Testis (tissue), 5 donors: ENCODE measurements around the gene OLFML1. TPM values are rescaled to one million over a fixed set of nuclear protein-coding genes. Genes with fewer than 3 reads are reported as not detected.

Experiments used
- DNase-seq: peaks from one replicate; pipeline ENCODE4 v3.0.0-alpha.2; 2019
- H3K27ac ChIP-seq, 2 donors: fragments of 200-600 bp; sonication (generic); one replicate each; pipeline ENCODE4 v1.5.1; 2019
- H3K27me3 ChIP-seq: fragments of 200-600 bp; sonication (generic); one replicate; pipeline ENCODE4 v1.5.1; 2019
- H3K36me3 ChIP-seq: fragments of 200-600 bp; sonication (generic); one replicate; pipeline ENCODE4 v1.5.1; 2017; ENCODE audit warnings: low read depth; ENCODE audit errors: missing control alignments
- H3K4me1 ChIP-seq: fragments of 200-600 bp; sonication (generic); one replicate; pipeline ENCODE4 v1.5.1; 2019
- H3K4me3 ChIP-seq, 2 donors: fragments of 200-600 bp; sonication (generic); one replicate each; pipeline ENCODE4 v1.5.1; 2017 to 2019
- H3K9me3 ChIP-seq: fragments of 200-600 bp; sonication (generic); one replicate; pipeline ENCODE4 v1.5.1; 2017
- CTCF ChIP-seq, 3 experiments: fragments of 450-650 bp in 2 of 3; fragments of 200-600 bp in 1 of 3; sonication (generic) in 1 of 3; IDR thresholded peaks; one replicate each; pipeline ENCODE4 v1.5.1; 2016 to 2019; ENCODE audit warnings: antibody characterized with exemption in 3 of 3, mild to moderate bottlenecking in 2 of 3, moderate library complexity in 1 of 3
- POLR2A ChIP-seq: fragments of 450-650 bp; IDR thresholded peaks from one replicate; pipeline ENCODE4 v1.6.1; 2017; ENCODE audit warnings: antibody characterized with exemption, mild to moderate bottlenecking, moderate library complexity
- WGBS, 2 donors: methylation state at CpG; one replicate each; pipeline ENCODE4 v1.1.5; 2018; 5-methylcytosine and 5-hydroxymethylcytosine counted together
- intact Hi-C: fragments of 100-400 bp; cut with DNase I; formaldehyde crosslinking; loops from one replicate; pipeline ENCODE4 v1.15.1; 2023; ENCODE audit warnings: low total_unique reads
- long read RNA-seq, 2 donors: transcript quantifications; one replicate each; lab custom pipeline, GENCODE V29; 2026
- polyA plus RNA-seq: library from polyadenylated mRNA; stranded (reverse); fragments of 350-450 nt; fragmentation: Illumina TruSeq; extraction: RNeasy Lipid Tissue Mini Kit (QIAGEN cat#74804); gene quantifications from one replicate; pipeline ENCODE4 v1.2.3, GENCODE V29; 2014; ENCODE audit warnings: low read depth, low replicate concordance; ENCODE audit not compliant: insufficient read depth
- total RNA-seq, 2 donors: library from RNA; depleted of rRNA; stranded (reverse); fragments of >200 nt; gene quantifications; one replicate each; pipeline ENCODE4 v1.2.3, GENCODE V29; 2016

OLFML1 gene
- 1 to 10 TPM; 2.9 to 3.0 TPM for total RNA-seq
- polyA plus RNA-seq, result 15.3 TPM
- long read RNA-seq, donor 1, transcript OLFML1-201 (3 exons, 2,792 nt), result major isoform, 10 of 37 reads
- long read RNA-seq, donor 1, partial matches to known transcripts, result 20 of 37 reads
- long read RNA-seq, donor 1, other reads (novel, unspliced or antisense), result 0 of 37 reads
- long read RNA-seq, donor 2, transcript OLFML1-201 (3 exons, 2,792 nt), result major isoform, 6 of 10 reads
- long read RNA-seq, donor 2, partial matches to known transcripts, result 0 of 10 reads
- long read RNA-seq, donor 2, other reads (novel, unspliced or antisense), result 0 of 10 reads

GRCh38 chr11:7485186-7486097 lies at the start of gene OLFML1:
TSS of gene OLFML1 (plus strand) at chr11:7485506. CDS start at chr11:7485876, 370 bp downstream.
- peak; percentile 23 for DNase-seq
- TF ChIP-seq CTCF (IDR thresholded peaks at IDR 0.05), result no peak
- TF ChIP-seq POLR2A, result no peak
- H3K27ac ChIP-seq, result peak within 1 kb of the TSS in 1 of 2 donors; percentile 3
- intact Hi-C loops, result no loop called here
- H3K4me1 ChIP-seq, result peaks cover 3% of the 10 kb centered on the region
- H3K4me3 ChIP-seq, result peak within 1 kb of the TSS; percentile 27 to 49
- H3K27me3 ChIP-seq, result no peaks in the 10 kb centered on the region
- WGBS, 2 donors, result 50 to 54% methylated on average over 15 of the region's 15 CpGs
- H3K9me3 ChIP-seq, result no peaks in the 10 kb centered on the region
- no peaks in the 10 kb centered on the region for H3K36me3 ChIP-seq

GRCh38 chr11:7436146-7436545 lies 49.2 kb upstream of the OLFML1 start:
- H3K27ac ChIP-seq, result no peak overlapping the region
- TF ChIP-seq POLR2A (no peak), CTCF (IDR thresholded peaks at IDR 0.05) (no peak)
- H3K27me3 ChIP-seq, result no peaks in the 10 kb centered on the region
- H3K9me3 ChIP-seq, result no peaks in the 10 kb centered on the region
- no peaks in the 10 kb centered on the region for H3K36me3 ChIP-seq
- 86 to 90% methylated on average over 1 of the region's 1 CpG for WGBS, 2 donors
- intact Hi-C loops, result no loop called here
- H3K4me3 ChIP-seq, result no peak overlapping the region
- peaks cover 6% of the 10 kb centered on the region for H3K4me1 ChIP-seq
- no peak for DNase-seq

- no peak for TF ChIP-seq POLR2A
- no peaks in the 10 kb centered on the region for H3K9me3 ChIP-seq
- WGBS, 2 donors, result 47 to 59% methylated on average over 5 of the region's 5 CpGs
- intact Hi-C loops, result no loop called here
- peaks cover 6% of the 10 kb centered on the region for H3K4me1 ChIP-seq
- DNase-seq, result no peak
- H3K27me3 ChIP-seq, result no peaks in the 10 kb centered on the region
- H3K36me3 ChIP-seq, result no peaks in the 10 kb centered on the region
- no peak overlapping the region for H3K4me3 ChIP-seq
- H3K27ac ChIP-seq, result no peak overlapping the region
Observed at GRCh38 chr11:7436657-7437056, 48.6 kb upstream of the OLFML1 start.

- no peak for TF ChIP-seq CTCF (IDR thresholded peaks at IDR 0.05)
- no peak for TF ChIP-seq POLR2A
- intact Hi-C loops, result no loop called here
Observed at GRCh38 chr11:7437696-7438095, 47.6 kb upstream of the OLFML1 start.

GRCh38 chr11:7439746-7440320 lies 45.5 kb upstream of the OLFML1 start:
- intact Hi-C loops, result no loop called here
- 91 to 100% methylated on average over 3 of the region's 3 CpGs for WGBS, 2 donors
- TF ChIP-seq CTCF (IDR thresholded peaks at IDR 0.05) (no peak), POLR2A (no peak)

More at GRCh38 chr11:7437696-7438095, 47.6 kb upstream of the OLFML1 start:
- 93 to 96% methylated on average over 3 of the region's 3 CpGs for WGBS, 2 donors
- Histone ChIP-seq H3K4me3 (no peak overlapping the region), H3K4me1 (peaks cover 6% of the 10 kb centered on the region), H3K27ac (no peak overlapping the region), H3K27me3 (no peaks in the 10 kb centered on the region), H3K9me3 (no peaks in the 10 kb centered on the region), H3K36me3 (no peaks in the 10 kb centered on the region)
- DNase-seq, result no peak

More at GRCh38 chr11:7439746-7440320, 45.5 kb upstream of the OLFML1 start:
- Histone ChIP-seq H3K27me3 (no peaks in the 10 kb centered on the region), H3K36me3 (no peaks in the 10 kb centered on the region), H3K4me3 (no peak overlapping the region), H3K27ac (no peak overlapping the region), H3K4me1 (peaks cover 6% of the 10 kb centered on the region), H3K9me3 (no peaks in the 10 kb centered on the region)
- no peak for DNase-seq
